NCI-H345 treated with DMSO at 0.1 percent for 48 hours (cell line): Measurements from ENCODE around the gene VGLL4.
A peak's percentile ranks its signal among the peaks of the same experiment; 100 is the strongest.

Experiments
- DNase-seq: peaks from one replicate; lab custom pipeline; 2025; ENCODE audit not compliant: unreplicated experiment; lab: John Stamatoyannopoulos, UW

Gene VGLL4

GRCh38 chr3:11553436-11554235, 90.1 kb downstream of the VGLL4 start:
- DNase-seq, result no peak

GRCh38 chr3:11552289-11553264, 91.1 kb downstream of the VGLL4 start:
- no peak for DNase-seq

- DNase-seq, result no peak
Observed at GRCh38 chr3:11551036-11551435, 92.7 kb downstream of the VGLL4 start.

DNA sequence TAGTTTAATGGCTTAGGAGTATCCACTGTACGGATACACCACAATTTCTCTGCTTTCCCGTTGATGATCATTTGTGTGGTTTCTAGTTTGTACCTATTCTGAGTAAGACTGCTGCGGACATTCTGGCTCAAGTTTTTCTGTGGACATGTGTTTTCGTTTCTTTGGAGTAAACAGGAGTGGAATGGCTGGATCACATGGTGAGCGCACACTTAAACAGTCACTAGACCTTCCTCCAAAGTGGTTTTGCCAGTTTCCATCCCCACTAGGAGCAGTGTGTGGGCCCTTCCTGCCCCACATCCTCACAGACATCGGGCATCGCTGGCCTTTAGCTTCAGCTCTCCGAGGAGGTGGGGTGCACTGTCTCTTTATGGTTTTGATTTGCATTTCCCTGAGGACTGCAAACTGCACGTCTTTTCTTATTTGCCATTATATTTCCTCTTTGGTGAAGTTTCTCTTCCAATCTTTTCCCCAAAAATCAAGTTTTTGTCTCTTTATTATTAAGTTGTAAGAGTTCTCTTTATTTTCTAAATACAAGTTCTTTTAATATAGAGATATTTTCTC, 94.1 kb downstream of the VGLL4 start:
- DNase-seq, result no peak

GRCh38 chr3:11548721-11549131, 95.0 kb downstream of the VGLL4 start:
- DNase-seq, result peak; percentile 49

DNA sequence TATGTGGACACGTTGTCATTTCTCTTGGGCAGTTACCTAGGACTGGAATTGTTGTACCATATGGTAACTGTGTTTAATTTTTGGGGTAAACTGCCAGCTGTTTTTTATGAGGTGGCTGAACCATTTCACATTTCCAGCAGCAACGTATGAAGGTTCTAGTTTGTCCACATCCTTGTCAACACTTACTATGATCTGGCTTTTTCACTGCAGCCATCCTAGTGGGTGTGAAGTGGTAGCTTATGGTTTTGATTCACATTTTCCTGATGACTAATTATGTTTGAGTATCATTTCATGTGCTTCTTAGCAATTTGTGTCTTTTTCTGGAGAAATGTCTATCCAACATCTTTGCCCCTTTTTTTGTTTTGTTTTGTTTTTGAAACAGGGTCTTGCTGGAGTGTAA, 96.2 kb downstream of the VGLL4 start:
- no peak for DNase-seq

- no peak for DNase-seq
Observed at GRCh38 chr3:11546657-11547302, 96.9 kb downstream of the VGLL4 start.

GRCh38 chr3:11545186-11545851, 98.4 kb downstream of the VGLL4 start:
- no peak for DNase-seq

- DNase-seq, result no peak
Observed at GRCh38 chr3:11544412-11545181, 99.1 kb downstream of the VGLL4 start.

GRCh38 chr3:11543948-11544387, 99.7 kb downstream of the VGLL4 start:
- no peak for DNase-seq

DNA sequence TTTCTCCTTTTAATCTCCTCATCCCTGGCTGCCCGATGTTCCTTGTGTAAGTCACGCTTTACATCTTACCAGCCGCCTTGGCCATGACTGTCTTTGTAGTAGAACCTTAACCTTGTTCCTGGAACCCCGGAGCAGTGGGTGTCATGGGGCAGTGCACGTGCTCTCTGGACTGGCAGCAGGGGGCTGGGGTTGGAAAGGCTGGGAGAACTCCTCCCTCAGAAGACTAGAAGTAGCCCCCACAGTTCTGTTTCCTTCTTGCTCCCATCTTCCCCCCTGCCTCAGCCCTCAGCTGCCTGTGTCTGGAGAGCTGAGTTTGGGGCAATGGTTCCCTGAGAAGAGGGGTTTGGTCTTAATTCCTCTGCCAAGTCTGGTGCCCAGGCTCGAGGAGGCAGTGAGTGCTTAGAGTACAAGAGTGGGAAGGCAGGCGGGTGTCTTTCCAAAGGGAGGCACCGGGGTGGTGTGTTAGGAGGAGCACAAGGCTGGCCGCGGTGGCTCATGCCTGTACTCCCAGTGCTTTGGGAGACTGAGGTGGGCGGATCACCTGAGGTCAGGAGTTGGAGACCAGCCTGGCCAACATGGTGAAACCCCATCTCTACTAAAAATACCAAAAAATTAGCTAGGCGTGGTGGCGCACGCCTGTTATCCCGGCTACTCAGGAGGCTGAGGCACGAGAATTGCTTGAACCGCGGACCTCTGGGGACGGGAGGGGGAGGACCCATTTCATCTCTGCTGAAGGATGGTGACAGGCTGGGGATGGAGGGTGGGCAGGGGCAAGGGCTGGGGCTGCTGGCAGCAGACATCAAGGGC, 100.4 kb downstream of the VGLL4 start:
- DNase-seq, result no peak

DNA sequence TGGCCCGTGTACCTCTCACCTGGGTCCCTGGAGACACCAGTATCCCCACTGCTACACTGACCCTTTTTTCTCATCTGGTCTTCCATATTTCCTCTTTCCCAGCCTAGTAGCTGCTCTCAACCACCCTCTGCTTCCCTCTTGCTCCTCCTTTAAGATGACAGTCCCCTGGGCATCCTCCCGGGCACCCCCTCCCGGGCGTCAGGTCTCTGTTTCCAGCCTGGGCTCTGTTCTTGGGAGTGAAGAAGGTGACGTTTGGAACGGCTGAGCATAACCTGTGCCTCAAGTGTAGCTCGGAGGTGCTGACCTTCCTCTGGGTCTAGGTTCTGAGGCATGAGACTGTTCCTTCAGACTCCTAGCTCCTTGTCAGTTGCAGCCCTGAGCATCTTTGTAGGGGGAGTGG, 101.2 kb downstream of the VGLL4 start:
- no peak for DNase-seq

- DNase-seq, result no peak
Observed at GRCh38 chr3:11541321-11542303, 102.1 kb downstream of the VGLL4 start.

- peak; percentile 75 for DNase-seq
Observed at GRCh38 chr3:11539677-11540076, 104.0 kb downstream of the VGLL4 start.

DNA sequence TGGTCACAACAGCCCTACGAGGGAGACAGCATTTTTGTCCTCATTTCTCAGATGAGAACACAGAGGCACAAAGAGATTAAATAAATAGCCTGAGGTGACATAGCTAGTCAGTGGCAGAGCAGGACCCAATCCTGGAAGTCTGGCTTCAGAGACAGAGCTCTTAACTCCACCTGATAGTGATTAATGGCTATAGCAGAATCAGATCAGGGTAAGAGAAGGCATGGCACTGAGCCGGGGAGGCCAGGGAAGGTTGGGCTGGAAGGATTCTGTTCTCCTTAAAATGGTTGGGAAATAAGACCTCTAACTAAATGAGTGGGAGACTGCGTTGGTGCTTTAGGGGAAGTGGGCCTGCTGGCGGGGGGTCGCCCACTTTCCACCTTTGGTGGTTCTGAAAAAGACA, 104.5 kb downstream of the VGLL4 start:
- peak; percentile 47 for DNase-seq

DNA sequence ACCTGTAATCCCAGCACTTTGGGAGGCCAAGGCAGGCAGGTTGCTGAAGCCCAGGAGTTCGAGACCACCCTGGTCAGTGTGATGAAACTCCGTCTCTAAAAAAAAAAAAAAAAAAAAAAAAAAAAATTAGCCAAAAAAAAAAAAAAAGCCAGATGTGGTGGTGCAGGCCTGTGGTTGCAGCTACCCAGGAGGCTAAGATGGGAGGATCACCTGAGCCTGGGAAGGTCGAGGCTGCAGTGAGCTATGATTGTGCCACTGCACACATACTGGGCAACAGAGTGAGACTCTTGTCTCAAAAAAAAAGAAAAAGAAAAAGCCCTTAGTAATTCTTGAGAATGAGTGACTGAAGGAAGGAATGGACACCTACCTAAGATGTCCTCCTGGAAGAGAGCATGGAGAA, 105.1 kb downstream of the VGLL4 start:
- DNase-seq, result no peak

- DNase-seq, result no peak
Observed at GRCh38 chr3:11536936-11537612, 106.6 kb downstream of the VGLL4 start.
